GM12864 (cell line): Measurements from ENCODE around the gene MRO.

Experiments
- DNase-seq: peaks from one replicate; pipeline ENCODE4 v3.0.0-alpha.2; 2011; ENCODE audit warnings: low read depth
- H3K4me3 ChIP-seq: 2 replicates; pipeline ENCODE4 v1.5.1; 2011; ENCODE audit warnings: mild to moderate bottlenecking, low read depth, low read length, control low read depth
- CTCF ChIP-seq: IDR thresholded peaks from 2 replicates; pipeline ENCODE4 v1.5.1; 2011; ENCODE audit warnings: low read depth, mild to moderate bottlenecking, moderate library complexity, low read length, control low read depth, inconsistent platforms; ENCODE audit errors: missing control alignments

The MRO gene

GRCh38 chr18:50819728-50820378 lies at the start of gene MRO:
Gene MRO, minus strand, starts transcription at chr18:50820016. Its CDS starts 10,616 bp downstream, at chr18:50809400.
- H3K4me3 ChIP-seq, result peak within 1 kb of the TSS; percentile 36
- peak; percentile 90 for TF ChIP-seq CTCF
- peak; percentile 21 for DNase-seq

GRCh38 chr18:50869150-50869549 lies 49.3 kb upstream of the MRO start:
- DNase-seq, result no peak
- no peak for TF ChIP-seq CTCF
- H3K4me3 ChIP-seq, result no peak overlapping the region

GRCh38 chr18:50866765-50867164 lies 46.9 kb upstream of the MRO start:
- no peak overlapping the region for H3K4me3 ChIP-seq
- peak; percentile 5 for TF ChIP-seq CTCF
- no peak for DNase-seq

GRCh38 chr18:50863840-50864375 lies 44.1 kb upstream of the MRO start:
- no peak for TF ChIP-seq CTCF
- DNase-seq, result no peak
- H3K4me3 ChIP-seq, result no peak overlapping the region

- DNase-seq, result no peak
- H3K4me3 ChIP-seq, result no peak overlapping the region
- TF ChIP-seq CTCF, result no peak
Measured at GRCh38 chr18:50862401-50862800, 42.6 kb upstream of the MRO start.

- H3K4me3 ChIP-seq, result no peak overlapping the region
- no peak for TF ChIP-seq CTCF
- DNase-seq, result no peak
Measured at GRCh38 chr18:50861617-50862016, 41.8 kb upstream of the MRO start.
